Adipocyte (in vitro differentiated cells): ENCODE results near the gene ZNF213.

Experiments
- DNase-seq: peaks from one replicate; pipeline ENCODE4 v3.0.0-alpha.2; 2015; ENCODE audit warnings: low read depth
- H3K27me3 ChIP-seq: replicated peaks from 2 replicates; pipeline ENCODE4 v1.7.0; 2013; ENCODE audit warnings: mild to moderate bottlenecking, low read length, moderate library complexity; ENCODE audit not compliant: control insufficient read depth, insufficient read depth
- H3K36me3 ChIP-seq: 2 replicates; pipeline ENCODE4 v1.7.0; 2013; ENCODE audit warnings: low read length, mild to moderate bottlenecking, moderate library complexity; ENCODE audit not compliant: control insufficient read depth, insufficient read depth, severe bottlenecking
- H3K4me1 ChIP-seq: 2 replicates; pipeline ENCODE4 v1.7.0; 2013; ENCODE audit warnings: mild to moderate bottlenecking, low read length, moderate library complexity; ENCODE audit not compliant: control insufficient read depth, insufficient read depth
- H3K4me3 ChIP-seq: 2 replicates; pipeline ENCODE4 v1.7.0; 2013; ENCODE audit warnings: mild to moderate bottlenecking, low read length, moderate library complexity
- H3K9ac ChIP-seq: 2 replicates; pipeline ENCODE4 v1.7.0; 2013; ENCODE audit warnings: mild to moderate bottlenecking, low read length, moderate library complexity
- H3K9me3 ChIP-seq: 2 replicates; pipeline ENCODE4 v1.7.0; 2013; ENCODE audit warnings: mild to moderate bottlenecking, low read length, moderate library complexity; ENCODE audit not compliant: control insufficient read depth

Gene ZNF213

DNA sequence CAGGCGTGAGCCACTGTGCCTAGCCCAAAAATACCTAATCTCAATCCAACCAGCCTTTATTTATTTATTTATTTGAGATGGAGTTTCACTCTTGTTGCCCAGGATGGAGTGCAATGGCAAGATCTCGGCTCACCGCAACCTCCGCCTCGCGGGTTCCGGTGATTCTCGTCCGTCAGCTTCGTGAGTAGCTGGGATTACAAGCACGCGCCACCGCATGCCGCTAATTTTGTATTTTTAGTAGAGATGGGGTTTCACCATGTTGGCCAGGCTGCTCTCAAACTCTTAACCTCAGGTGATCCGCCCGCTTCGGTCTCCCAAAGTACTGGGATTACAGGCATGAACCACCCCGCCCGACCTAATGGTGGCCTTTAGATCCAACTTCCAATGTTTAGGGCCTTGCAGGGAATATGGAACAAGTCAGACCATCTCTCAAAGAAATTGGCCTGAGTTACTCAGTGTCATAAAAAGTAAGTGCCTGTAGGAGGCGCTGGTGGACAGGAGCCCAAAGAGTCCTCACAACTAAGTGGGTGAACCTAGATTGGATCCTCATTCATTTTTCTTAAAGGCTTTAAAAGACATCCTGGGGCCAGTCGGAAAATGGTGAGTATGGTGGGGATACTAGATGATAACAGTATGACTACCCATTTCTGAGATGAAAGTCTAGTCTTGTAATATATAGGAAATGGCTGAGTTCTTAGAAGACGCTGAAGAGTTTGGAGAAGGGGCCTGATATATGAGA is 40.4 kb upstream of the ZNF213 start:
- H3K9me3 ChIP-seq, result no peaks in the 10 kb centered on the region
- H3K4me3 ChIP-seq, result no peak overlapping the region
- no peaks in the 10 kb centered on the region for H3K4me1 ChIP-seq
- no peaks in the 10 kb centered on the region for H3K36me3 ChIP-seq
- H3K9ac ChIP-seq, result no peak overlapping the region
- DNase-seq, result peak; percentile 29
- H3K27me3 ChIP-seq, result peaks cover 23% of the 10 kb centered on the region

DNA sequence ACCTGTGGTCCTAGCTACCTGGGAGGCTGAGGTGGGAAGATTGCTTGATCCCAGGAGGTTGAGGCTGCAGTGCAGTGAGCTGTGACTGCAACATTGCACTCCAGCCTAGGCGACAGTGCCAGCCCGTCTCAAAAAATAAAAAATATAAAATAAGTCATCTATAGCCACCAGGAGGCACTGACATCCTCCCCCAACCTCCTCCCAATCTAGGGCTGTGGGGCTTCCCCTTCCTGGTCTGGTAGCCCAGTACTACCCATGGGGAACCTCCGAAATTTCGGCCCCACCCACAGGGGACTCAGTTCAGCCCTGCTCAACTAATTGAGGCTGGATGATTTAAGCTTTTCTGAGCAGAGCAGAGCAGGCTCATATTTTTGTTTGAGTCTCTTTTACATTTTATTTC is 39.0 kb upstream of the ZNF213 start:
- peak; percentile 31 for DNase-seq
- H3K4me1 ChIP-seq, result no peaks in the 10 kb centered on the region
- H3K27me3 ChIP-seq, result peaks cover 28% of the 10 kb centered on the region

DNA sequence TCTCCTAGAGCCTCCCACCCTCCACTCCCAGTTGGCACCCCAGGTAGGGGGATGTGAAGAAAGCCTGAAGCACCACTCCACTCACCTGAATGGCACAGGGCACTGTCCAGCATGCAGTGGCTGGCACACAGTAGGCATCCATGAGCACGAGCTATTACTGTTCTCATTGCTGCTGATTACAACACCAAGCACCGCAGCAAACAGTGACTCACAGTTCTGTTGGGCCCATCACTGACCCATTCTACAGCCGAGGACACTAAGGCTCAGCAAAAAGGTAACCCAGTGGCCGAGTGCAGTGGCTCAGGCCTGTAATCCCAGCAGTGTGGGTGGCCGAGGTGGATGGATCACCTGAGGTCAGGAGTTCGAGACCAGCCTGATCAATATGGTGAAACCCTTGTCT is 38.5 kb upstream of the ZNF213 start:
- Histone ChIP-seq H3K9ac (no peak overlapping the region), H3K4me3 (no peak overlapping the region), H3K9me3 (no peaks in the 10 kb centered on the region), H3K36me3 (no peaks in the 10 kb centered on the region), H3K4me1 (no peaks in the 10 kb centered on the region), H3K27me3 (peaks cover 26% of the 10 kb centered on the region)
- no peak for DNase-seq

More for the DNA sequence above, 39.0 kb upstream of the ZNF213 start:
- Histone ChIP-seq H3K36me3 (no peaks in the 10 kb centered on the region), H3K9ac (no peak overlapping the region), H3K4me3 (no peak overlapping the region), H3K9me3 (no peaks in the 10 kb centered on the region)

DNA sequence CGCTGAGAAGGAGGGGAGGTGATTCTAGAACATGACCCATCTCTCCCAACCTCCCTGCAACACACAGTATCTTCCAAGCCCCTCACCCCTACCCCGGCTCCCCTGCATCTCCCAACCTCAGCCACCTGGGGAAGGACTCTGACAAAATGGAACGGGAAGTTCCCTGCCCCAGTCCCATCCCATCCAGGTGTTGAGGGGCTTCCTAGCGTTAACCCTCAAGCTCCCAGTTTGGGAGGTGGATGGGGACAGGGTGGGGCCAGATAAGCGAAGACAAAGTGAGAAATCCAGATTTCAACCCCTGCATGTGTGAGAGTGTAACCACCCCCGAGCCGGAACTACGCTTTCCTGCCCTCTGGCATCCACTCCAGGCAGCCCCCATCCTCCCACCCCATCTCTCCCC is 37.6 kb upstream of the ZNF213 start:
- H3K4me3 ChIP-seq, result no peak overlapping the region
- no peaks in the 10 kb centered on the region for H3K9me3 ChIP-seq
- DNase-seq, result no peak
- H3K4me1 ChIP-seq, result no peaks in the 10 kb centered on the region
- peaks cover 17% of the 10 kb centered on the region for H3K27me3 ChIP-seq
- H3K36me3 ChIP-seq, result no peaks in the 10 kb centered on the region
- no peak overlapping the region for H3K9ac ChIP-seq

DNA sequence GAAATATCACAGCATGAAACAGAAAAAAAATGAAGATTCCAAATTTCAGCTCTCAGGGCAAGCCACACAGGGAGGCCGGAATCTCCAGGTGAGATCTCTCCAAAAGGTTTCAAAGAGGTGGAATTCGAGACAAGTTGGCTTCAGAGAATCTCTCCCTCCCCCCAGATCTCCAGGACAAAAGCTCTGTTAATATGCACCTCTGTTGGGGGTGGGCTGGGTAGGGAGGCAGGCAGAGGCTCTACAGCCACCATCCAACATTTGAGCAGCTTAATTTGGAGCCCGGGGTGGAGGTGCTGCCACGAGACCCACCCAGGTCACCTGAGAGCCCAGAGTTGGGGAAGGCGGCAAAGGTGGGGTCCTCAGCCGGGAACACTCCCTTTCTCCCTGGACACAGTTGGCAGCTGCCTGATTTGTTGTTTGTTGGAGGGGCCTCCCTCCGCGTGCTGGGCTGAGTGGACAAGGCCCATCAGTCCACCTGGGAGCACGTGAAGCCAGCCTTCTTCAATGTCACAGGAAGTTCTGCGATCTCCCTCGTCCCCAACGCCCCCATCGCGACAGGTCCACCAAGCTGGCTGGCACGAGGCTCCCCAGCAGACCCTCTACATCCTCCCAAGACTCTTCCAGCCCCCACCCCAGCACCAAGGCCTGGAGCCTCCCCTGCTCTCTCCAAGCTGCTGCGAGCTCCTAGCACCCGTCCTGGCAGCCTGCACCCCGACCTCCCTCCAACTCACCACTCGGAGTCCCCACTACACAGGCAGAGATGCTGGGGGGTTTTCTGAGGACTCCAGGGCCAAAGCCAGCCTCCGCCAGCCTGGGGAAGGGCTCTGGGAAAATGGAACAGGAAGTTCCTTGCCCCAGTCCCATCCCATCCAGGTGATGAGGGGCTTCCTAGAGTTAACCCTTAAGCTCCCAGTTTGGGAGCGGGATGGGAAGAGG is 36.1 kb upstream of the ZNF213 start, which contains the start of gene ZSCAN10:
ZSCAN10 (minus strand) TSS at position 836 of the 936 bp plus-strand sequence. CDS start 6,357 bp downstream, outside the sequence.
- Histone ChIP-seq H3K36me3 (no peaks in the 10 kb centered on the region), H3K9ac (no peak within 1 kb of the TSS), H3K9me3 (no peaks in the 10 kb centered on the region), H3K4me1 (no peaks in the 10 kb centered on the region), H3K27me3 (peaks cover 10% of the 10 kb centered on the region), H3K4me3 (peak within 1 kb of the TSS; percentile 12)
- no peak for DNase-seq

DNA sequence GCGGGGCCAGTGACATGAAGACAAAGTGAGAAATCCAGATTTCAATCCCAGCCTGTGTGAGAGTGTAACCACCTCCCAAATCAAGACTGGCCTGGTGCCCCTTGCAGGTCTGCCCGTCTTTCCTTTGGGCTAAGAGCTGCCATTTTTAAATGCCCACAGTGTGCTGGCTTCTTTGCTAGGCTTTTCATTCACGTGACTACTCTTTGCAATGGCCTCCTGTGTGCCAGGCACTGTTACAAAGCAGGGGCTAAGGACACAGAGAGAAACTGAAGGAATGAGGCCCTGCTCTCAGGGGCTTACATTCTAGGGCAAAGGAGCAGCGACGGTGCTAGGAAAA is 35.5 kb upstream of the ZNF213 start:
- no peak overlapping the region for H3K9ac ChIP-seq
- DNase-seq, result no peak
- no peak overlapping the region for H3K4me3 ChIP-seq
- no peaks in the 10 kb centered on the region for H3K9me3 ChIP-seq
- H3K4me1 ChIP-seq, result no peaks in the 10 kb centered on the region
- H3K27me3 ChIP-seq, result peaks cover 10% of the 10 kb centered on the region
- H3K36me3 ChIP-seq, result no peaks in the 10 kb centered on the region

DNA sequence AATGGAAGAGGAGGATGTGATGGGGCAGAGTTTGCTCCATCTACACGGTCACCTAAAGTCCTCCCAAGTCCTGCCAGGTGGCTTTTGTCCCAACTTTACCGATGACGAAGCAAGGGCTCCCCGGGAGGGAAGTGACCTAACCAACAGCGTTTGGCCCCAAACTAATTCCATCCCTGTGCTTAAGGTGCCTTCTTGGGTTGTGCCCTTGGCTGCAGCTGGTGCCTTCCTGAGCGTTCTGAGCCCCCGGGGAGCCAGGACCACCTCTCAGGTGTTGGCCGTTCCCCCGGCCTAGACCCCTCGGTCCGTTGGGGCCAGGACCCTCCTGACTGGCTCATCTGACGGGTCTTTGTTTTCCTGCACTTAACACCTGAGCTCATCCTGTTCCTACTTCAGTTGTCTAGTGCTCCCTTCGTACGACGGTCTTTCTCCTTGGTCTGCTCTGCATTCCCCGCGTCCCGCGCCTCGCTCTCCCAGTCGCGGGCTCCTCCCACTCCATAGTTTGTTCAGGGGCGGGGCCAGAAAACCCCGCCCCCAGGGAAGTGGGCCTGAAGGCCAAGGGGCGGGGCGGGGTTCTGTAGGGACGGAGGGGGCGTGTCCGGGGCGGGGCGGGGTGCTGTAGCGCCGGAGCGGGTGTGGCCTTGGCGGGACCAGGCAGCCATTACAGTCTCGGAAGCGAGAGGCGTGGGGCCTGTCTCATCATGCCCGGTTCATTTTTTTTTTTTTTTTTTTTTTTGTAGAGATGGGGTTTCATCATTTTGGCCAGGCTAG is 34.9 kb upstream of the ZNF213 start:
- H3K4me3 ChIP-seq, result peak overlapping the region; percentile 12
- peak; percentile 95 for DNase-seq
- no peaks in the 10 kb centered on the region for H3K36me3 ChIP-seq
- H3K4me1 ChIP-seq, result no peaks in the 10 kb centered on the region
- H3K9ac ChIP-seq, result no peak overlapping the region
- H3K27me3 ChIP-seq, result peaks cover 10% of the 10 kb centered on the region
- no peaks in the 10 kb centered on the region for H3K9me3 ChIP-seq

DNA sequence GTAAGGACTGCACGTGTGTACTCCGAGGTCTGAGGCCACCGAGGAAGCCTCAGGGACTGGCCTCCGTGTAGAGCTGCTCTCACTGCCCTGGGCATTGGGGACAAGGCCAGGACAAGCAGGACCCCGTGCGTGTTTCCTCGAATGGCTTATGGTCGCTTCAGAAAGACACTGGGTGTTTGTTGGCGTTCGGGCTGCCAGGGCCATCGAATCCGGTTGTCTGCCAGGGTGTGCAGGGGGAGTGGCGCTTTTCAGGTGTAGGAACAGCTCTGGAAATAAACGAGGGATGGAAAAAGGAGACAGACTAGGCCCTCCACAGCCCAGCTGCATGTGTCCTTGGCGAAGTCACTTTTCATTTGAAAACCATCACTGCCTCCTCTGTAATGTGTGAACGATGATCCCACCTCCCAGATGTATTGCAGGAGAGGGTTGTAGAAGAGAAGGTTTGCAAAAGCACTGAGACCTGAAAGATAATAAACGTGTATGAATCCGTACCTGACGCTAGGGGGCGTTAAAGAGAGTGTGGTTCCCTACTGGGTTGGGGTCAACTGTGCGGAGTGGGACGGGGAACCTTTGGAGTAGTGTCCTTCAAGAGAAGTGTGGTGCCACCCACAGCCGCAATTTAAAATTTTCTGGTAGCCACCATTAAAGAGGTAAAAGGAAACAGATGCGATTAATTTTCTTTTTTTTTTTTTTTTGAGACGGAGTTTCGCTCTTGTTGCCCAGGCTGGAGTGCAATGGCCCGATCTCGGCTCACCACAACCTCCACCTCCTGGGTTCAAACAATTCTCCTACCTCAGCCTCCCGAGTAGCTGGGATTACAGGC is 33.6 kb upstream of the ZNF213 start:
- peak; percentile 68 for DNase-seq
- H3K9ac ChIP-seq, result no peak overlapping the region
- H3K9me3 ChIP-seq, result no peaks in the 10 kb centered on the region
- H3K4me3 ChIP-seq, result no peak overlapping the region
- no peaks in the 10 kb centered on the region for H3K4me1 ChIP-seq
- peaks cover 10% of the 10 kb centered on the region for H3K27me3 ChIP-seq
- no peaks in the 10 kb centered on the region for H3K36me3 ChIP-seq

DNA sequence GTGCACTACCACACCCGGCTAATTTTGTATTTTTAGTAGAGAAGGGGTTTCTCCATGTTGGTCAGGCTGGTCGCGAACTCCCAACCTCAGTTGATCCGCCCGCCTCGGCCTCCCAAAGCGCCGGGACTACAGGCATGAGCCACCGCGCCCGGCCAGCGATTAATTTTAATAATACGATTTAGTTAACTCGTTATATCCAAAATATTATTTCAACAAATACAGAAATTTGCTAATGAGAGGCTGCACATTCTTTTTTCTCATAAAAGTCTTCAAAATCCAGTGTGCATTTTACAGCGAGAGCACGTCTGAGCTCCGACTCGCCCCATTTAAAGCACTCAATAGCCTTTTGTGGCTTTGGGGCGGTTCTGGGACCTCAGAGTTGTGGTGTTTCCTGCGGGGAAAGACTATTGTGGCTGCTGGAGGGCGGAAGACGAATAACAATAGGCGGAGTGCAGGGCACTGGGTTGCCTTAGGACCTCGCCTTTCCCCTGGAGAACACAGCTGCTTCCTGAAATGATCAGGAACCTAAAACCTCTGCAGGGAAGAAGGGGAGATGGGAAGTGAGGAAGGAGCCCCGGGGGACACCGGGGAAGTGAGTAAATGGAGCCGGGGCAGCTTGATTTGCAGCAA is 32.9 kb upstream of the ZNF213 start:
- H3K27me3 ChIP-seq, result peaks cover 10% of the 10 kb centered on the region
- DNase-seq, result no peak
- H3K9me3 ChIP-seq, result no peaks in the 10 kb centered on the region
- no peak overlapping the region for H3K4me3 ChIP-seq
- peaks cover 3% of the 10 kb centered on the region for H3K4me1 ChIP-seq
- H3K9ac ChIP-seq, result no peak overlapping the region
- no peaks in the 10 kb centered on the region for H3K36me3 ChIP-seq

DNA sequence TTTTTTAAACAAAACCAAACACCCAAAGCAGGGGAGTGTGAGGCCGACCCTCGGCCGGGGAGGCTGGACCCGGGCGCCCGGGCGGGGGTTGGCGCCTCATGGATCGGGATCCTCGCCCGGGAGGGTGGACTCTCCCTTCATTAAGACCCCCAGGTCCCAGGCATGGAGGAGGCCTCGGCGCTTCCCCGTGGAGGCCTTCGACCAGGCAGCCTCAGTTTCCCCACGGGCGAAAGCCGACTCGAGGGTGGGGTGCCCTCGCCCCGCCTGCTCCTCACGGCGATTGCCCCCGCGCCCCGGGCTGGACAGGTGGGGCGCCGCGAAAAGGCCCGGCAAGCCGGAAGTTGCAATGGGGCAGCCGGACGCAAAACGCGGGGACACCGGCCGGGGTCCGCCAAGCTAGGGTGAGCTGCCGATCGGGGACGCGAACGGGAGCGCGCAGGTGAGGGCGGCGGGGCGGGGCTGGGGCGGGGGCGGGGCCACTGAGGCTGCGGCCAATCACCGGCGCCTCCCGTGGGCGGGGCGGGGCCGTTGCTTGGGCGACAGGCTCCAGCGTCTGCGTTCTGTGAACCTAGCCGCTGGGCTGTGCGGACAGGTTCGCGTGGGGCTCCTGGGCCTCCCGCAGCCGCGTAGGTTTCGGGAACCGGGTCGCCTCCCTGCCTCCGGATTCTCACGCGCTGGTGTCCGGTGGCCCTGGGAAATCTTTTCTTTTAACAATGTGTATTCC is 28.5 kb upstream of the ZNF213 start:
- peak; percentile 94 for DNase-seq
- H3K4me3 ChIP-seq, result peak overlapping the region; percentile 83
- H3K36me3 ChIP-seq, result no peaks in the 10 kb centered on the region
- H3K27me3 ChIP-seq, result no peaks in the 10 kb centered on the region
- H3K9me3 ChIP-seq, result no peaks in the 10 kb centered on the region
- peaks cover 3% of the 10 kb centered on the region for H3K4me1 ChIP-seq
- peak overlapping the region; percentile 75 for H3K9ac ChIP-seq
